MM.1S (cell line): ENCODE data around the gene TUBA8.

Source experiments
- DNase-seq: peaks from one replicate; pipeline ENCODE4 v3.0.0-alpha.2; 2015
- H2AFZ ChIP-seq: fragments of 300-600 bp; sonication (generic); 2 replicates; pipeline ENCODE4 v1.6.0; 2016; ENCODE audit warnings: antibody characterized with exemption, low read length
- H3F3A ChIP-seq: fragments of 300-600 bp; sonication (generic); 2 replicates; pipeline ENCODE4 v1.6.1; 2016; ENCODE audit warnings: mild to moderate bottlenecking, antibody characterized with exemption, low read length, moderate library complexity, mixed read lengths; ENCODE audit not compliant: insufficient read depth
- H3K27ac ChIP-seq: fragments of 300-600 bp; sonication (generic); 2 replicates; pipeline ENCODE4 v1.5.1; 2016; ENCODE audit warnings: mild to moderate bottlenecking, low read length
- H3K27me3 ChIP-seq: fragments of 300-600 bp; sonication (generic); replicated peaks from 2 replicates; pipeline ENCODE4 v1.6.0; 2016; ENCODE audit warnings: low read length; ENCODE audit not compliant: insufficient read depth
- H3K36me3 ChIP-seq: fragments of 300-600 bp; sonication (generic); replicated peaks from 2 replicates; pipeline ENCODE4 v1.6.1; 2016; ENCODE audit warnings: mild to moderate bottlenecking, low read length, mixed read lengths; ENCODE audit not compliant: insufficient read depth
- H3K4me1 ChIP-seq: fragments of 300-600 bp; sonication (generic); 2 replicates; pipeline ENCODE4 v1.6.1; 2016; ENCODE audit warnings: low read length, mixed read lengths
- H3K4me2 ChIP-seq: fragments of 300-600 bp; sonication (generic); 2 replicates; pipeline ENCODE4 v1.6.0; 2016; ENCODE audit warnings: low read depth, low read length
- H3K4me3 ChIP-seq: fragments of 300-600 bp; sonication (generic); 2 replicates; pipeline ENCODE4 v1.5.1; 2016; ENCODE audit warnings: low read length, mixed read lengths
- H3K79me2 ChIP-seq: fragments of 300-600 bp; sonication (generic); 2 replicates; pipeline ENCODE4 v1.6.1; 2016; ENCODE audit warnings: mixed run types, low read length, mixed read lengths
- H3K9ac ChIP-seq: fragments of 300-600 bp; sonication (generic); 2 replicates; pipeline ENCODE4 v1.6.1; 2016; ENCODE audit warnings: low read length, mixed read lengths
- H3K9me2 ChIP-seq: fragments of 300-600 bp; sonication (generic); replicated peaks from 2 replicates; pipeline ENCODE4 v1.6.1; 2016; ENCODE audit warnings: mild to moderate bottlenecking, low read length, mixed read lengths; ENCODE audit not compliant: insufficient read depth
- H3K9me3 ChIP-seq: fragments of 300-600 bp; sonication (generic); replicated peaks from 2 replicates; pipeline ENCODE4 v1.6.1; 2016; ENCODE audit warnings: mild to moderate bottlenecking, low read length, mixed read lengths; ENCODE audit not compliant: insufficient read depth
- H4K20me1 ChIP-seq: fragments of 300-600 bp; sonication (generic); 2 replicates; pipeline ENCODE4 v1.6.1; 2016; ENCODE audit warnings: mild to moderate bottlenecking, low read length, moderate library complexity, mixed read lengths; ENCODE audit not compliant: insufficient read depth
- EZH2 ChIP-seq: fragments of 300-600 bp; sonication (generic); optimal IDR thresholded peaks from 2 replicates; pipeline ENCODE3; 2017; ENCODE audit warnings: low read depth, mild to moderate bottlenecking, antibody characterized with exemption, low read length, mixed read lengths
- EZH2phosphoT487 ChIP-seq: fragments of 300-600 bp; sonication (generic); IDR thresholded peaks from 2 replicates; pipeline ENCODE4 v1.6.1; 2018; ENCODE audit warnings: antibody characterized with exemption, low read length
- TF ChIP-seq, protein P1 (sequence below): fragments of 300-600 bp; sonication (generic); IDR thresholded peaks from 2 replicates; pipeline ENCODE4 v1.5.1; 2016; ENCODE audit warnings: antibody characterized with exemption, low read length, mixed read lengths

Gene TUBA8

DNA sequence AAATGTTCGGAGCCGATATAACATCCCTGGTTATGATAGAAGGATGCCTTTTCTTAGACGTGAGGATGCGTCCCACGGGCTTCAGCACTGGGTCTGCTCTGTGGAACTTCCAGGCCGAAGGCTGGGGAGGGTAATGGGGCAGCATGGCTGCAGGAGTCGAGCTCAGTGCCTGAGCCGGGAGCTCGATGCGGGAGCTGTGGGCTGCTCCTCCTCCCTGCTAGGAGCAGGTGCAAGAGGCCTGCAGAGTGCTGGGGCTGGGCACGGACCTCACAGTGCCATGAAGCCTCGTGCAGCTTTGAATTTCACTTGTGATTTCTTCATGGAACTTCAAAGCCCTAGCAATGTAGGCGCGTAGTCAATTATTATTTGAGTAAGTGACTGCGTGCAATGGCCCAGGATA lies 6.0 kb downstream of the TUBA8 start:
- no peaks in the 10 kb centered on the region for H3K9me2 ChIP-seq
- no peak overlapping the region for H2AFZ ChIP-seq

DNA sequence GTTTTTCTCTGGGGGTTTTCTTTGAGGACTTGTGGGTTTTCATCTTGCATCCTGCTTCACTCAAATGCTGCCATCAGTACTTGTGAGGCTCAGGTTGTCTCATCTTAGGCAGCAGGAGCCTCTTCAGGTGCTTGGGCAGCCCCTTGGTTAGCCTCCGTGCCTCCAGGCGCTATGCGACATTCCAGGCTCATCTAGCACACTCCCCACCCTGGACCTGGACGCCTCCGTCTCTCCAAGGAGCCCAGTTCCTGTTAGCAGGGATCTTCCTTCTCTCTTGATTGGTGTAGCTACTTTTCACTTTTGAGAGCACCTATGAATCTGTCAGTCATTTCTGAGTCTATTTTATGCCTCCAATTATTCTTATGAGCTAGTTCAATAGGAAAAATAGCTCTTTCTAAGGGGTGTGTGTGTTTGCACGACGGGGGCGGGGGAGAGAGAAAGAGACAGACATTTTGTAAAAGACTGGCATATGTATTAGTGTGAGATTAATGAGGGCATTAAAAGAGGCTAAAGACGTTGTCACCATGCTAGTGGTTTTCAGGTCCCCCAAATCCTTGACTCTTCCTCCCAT lies 7.8 kb downstream of the TUBA8 start:
- Histone ChIP-seq H3F3A (no peaks in the 10 kb centered on the region), H3K9ac (no peak overlapping the region), H3K36me3 (no peaks in the 10 kb centered on the region), H4K20me1 (no peaks in the 10 kb centered on the region), H3K4me3 (no peak overlapping the region), H3K27ac (no peak overlapping the region), H3K4me2 (no peak overlapping the region), H3K9me2 (no peaks in the 10 kb centered on the region), H3K79me2 (no peaks in the 10 kb centered on the region), H2AFZ (no peak overlapping the region), H3K27me3 (no peaks in the 10 kb centered on the region), H3K9me3 (no peaks in the 10 kb centered on the region), H3K4me1 (0 out of 2 replicates have a peak, but pooled peaks cover 5% of the 10 kb centered on the region)
- DNase-seq, result no peak
- TF ChIP-seq EZH2 (no peak), EZH2phosphoT487 (no peak)
- TF ChIP-seq, protein P1, sequence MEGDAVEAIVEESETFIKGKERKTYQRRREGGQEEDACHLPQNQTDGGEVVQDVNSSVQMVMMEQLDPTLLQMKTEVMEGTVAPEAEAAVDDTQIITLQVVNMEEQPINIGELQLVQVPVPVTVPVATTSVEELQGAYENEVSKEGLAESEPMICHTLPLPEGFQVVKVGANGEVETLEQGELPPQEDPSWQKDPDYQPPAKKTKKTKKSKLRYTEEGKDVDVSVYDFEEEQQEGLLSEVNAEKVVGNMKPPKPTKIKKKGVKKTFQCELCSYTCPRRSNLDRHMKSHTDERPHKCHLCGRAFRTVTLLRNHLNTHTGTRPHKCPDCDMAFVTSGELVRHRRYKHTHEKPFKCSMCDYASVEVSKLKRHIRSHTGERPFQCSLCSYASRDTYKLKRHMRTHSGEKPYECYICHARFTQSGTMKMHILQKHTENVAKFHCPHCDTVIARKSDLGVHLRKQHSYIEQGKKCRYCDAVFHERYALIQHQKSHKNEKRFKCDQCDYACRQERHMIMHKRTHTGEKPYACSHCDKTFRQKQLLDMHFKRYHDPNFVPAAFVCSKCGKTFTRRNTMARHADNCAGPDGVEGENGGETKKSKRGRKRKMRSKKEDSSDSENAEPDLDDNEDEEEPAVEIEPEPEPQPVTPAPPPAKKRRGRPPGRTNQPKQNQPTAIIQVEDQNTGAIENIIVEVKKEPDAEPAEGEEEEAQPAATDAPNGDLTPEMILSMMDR, result no peak

More for the DNA sequence above, 6.0 kb downstream of the TUBA8 start:
- Histone ChIP-seq H3K4me3 (no peak overlapping the region), H3K4me1 (0 out of 2 replicates have a peak, but pooled peaks cover 5% of the 10 kb centered on the region), H3K9ac (no peak overlapping the region), H3K4me2 (no peak overlapping the region), H4K20me1 (no peaks in the 10 kb centered on the region), H3K27ac (no peak overlapping the region), H3K27me3 (no peaks in the 10 kb centered on the region), H3F3A (no peaks in the 10 kb centered on the region), H3K36me3 (no peaks in the 10 kb centered on the region), H3K79me2 (no peaks in the 10 kb centered on the region), H3K9me3 (no peaks in the 10 kb centered on the region)
- TF ChIP-seq EZH2phosphoT487, result no peak
- no peak for TF ChIP-seq EZH2
- no peak for DNase-seq

DNA sequence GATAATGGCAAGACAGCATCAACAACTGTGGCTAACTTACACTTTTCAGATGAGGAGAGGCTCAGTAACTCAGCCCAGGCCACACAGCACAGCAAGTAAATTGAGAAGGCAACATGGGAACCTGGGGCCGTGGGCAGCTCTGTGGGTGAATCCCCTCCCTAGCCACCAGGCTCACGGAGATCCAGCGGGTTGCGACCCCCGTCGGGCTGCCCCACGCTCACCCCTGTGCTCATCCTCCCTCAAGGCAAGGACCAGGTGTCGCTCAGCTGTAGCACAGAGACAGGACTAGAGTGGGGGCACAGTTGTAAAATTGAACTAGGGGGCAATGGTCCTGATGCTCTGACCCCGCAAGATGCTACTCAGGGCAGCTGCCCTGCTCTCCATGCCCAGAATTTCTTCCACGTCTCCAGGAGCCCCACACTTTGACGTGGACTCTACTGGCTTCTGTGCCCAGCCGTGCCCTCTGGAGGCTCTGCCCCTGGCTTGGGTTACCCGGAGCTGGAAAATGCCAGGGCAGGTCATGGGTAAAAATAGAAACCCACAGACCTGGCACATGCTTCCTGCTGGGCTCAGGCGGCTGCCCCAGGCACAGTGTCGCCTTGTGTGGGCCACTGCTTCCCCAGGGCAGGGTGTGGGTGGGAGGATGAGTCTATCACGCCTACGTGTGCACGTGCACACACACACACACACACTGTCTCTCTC lies 9.0 kb downstream of the TUBA8 start:
- no peak overlapping the region for H3K4me2 ChIP-seq
- H3K36me3 ChIP-seq, result no peaks in the 10 kb centered on the region
- H3K27me3 ChIP-seq, result no peaks in the 10 kb centered on the region
- no peak overlapping the region for H3K4me3 ChIP-seq
- H3F3A ChIP-seq, result no peaks in the 10 kb centered on the region
- H3K9me3 ChIP-seq, result no peaks in the 10 kb centered on the region
- no peaks in the 10 kb centered on the region for H3K79me2 ChIP-seq
- H3K4me1 ChIP-seq, result no peaks in the 10 kb centered on the region
- H3K27ac ChIP-seq, result no peak overlapping the region
- no peak overlapping the region for H3K9ac ChIP-seq
- DNase-seq, result no peak
- H3K9me2 ChIP-seq, result no peaks in the 10 kb centered on the region
- no peaks in the 10 kb centered on the region for H4K20me1 ChIP-seq
- TF ChIP-seq, protein P1, result no peak
- no peak for TF ChIP-seq EZH2
- no peak for TF ChIP-seq EZH2phosphoT487
- H2AFZ ChIP-seq, result no peak overlapping the region

DNA sequence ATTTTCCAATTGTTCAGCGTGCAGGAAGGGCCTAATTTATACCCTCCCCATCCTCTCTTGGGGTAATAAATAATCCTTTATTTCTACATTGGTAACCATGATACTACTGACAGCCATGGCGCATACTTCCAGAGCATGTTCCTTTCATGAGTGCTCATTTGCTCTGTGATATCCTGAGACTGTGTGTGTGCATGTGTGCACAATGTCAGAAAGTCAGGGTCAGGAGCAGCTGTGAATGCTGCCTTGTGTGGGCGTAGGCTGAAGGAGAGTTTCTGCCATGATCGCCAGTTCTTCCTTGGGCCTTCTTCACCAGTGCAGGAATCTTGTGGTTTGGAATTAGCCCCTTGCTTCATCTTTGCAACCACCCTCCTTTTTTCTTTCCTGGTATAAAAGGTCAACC lies 10.2 kb downstream of the TUBA8 start:
- H3K27ac ChIP-seq, result no peak overlapping the region
- no peak overlapping the region for H3K9ac ChIP-seq
- H3F3A ChIP-seq, result no peaks in the 10 kb centered on the region
- no peak overlapping the region for H3K4me2 ChIP-seq
- no peaks in the 10 kb centered on the region for H3K4me1 ChIP-seq
- no peak overlapping the region for H3K4me3 ChIP-seq
- H2AFZ ChIP-seq, result no peak overlapping the region
- H4K20me1 ChIP-seq, result no peaks in the 10 kb centered on the region
- no peaks in the 10 kb centered on the region for H3K79me2 ChIP-seq
- H3K27me3 ChIP-seq, result no peaks in the 10 kb centered on the region
- H3K9me2 ChIP-seq, result no peaks in the 10 kb centered on the region
- DNase-seq, result no peak
- H3K36me3 ChIP-seq, result no peaks in the 10 kb centered on the region
- no peaks in the 10 kb centered on the region for H3K9me3 ChIP-seq
- TF ChIP-seq EZH2phosphoT487, result no peak
- no peak for TF ChIP-seq EZH2
- TF ChIP-seq, protein P1, result no peak
